Neural cell (in vitro differentiated cells): ENCODE data around the gene ORAI1. TPM values are rescaled to one million over a fixed set of nuclear protein-coding genes. Genes with fewer than 3 reads are reported as not detected.
"Not testable (repeated sequence)": the region's sequence is repeated elsewhere in the genome, so short reads cannot be mapped to it uniquely, and the experiment has no call there.

Source experiments
- H2AFZ ChIP-seq: fragments of 200-600, 300-800 bp; sonication (generic), shearing (Covaris generic); 2 replicates; pipeline ENCODE4 v1.6.0; 2014; ENCODE audit warnings: low read depth, mild to moderate bottlenecking, antibody characterized with exemption, low read length, moderate library complexity
- H3F3A ChIP-seq: fragments of 200-600 bp; shearing (Covaris generic); 2 replicates; pipeline ENCODE4 v1.6.1; 2016; ENCODE audit warnings: mild to moderate bottlenecking, moderate library complexity, mixed read lengths, antibody characterized with exemption, low read length; ENCODE audit not compliant: insufficient read depth, poor library complexity, severe bottlenecking
- H3K27ac ChIP-seq: fragments of 200-600, 300-800 bp; sonication (generic), shearing (Covaris generic); 2 replicates; pipeline ENCODE4 v1.5.1; 2014; ENCODE audit warnings: mild to moderate bottlenecking, low read length, moderate library complexity
- H3K27me3 ChIP-seq: fragments of 300-800, 200-600 bp; sonication (generic), shearing (Covaris generic); 2 replicates; pipeline ENCODE4 v1.6.0; 2014; ENCODE audit warnings: mild to moderate bottlenecking, low read depth, low read length, moderate library complexity; ENCODE audit not compliant: insufficient read depth
- H3K36me3 ChIP-seq: fragments of 300-800, 200-600 bp; sonication (generic), shearing (Covaris generic); 2 replicates; pipeline ENCODE4 v1.5.1; 2014; ENCODE audit warnings: mild to moderate bottlenecking, antibody characterized with exemption, low read length, moderate library complexity; ENCODE audit not compliant: insufficient read depth
- H3K4me2 ChIP-seq: fragments of 300-800, 200-600 bp; sonication (generic), shearing (Covaris generic); 2 replicates; pipeline ENCODE4 v1.6.0; 2014; ENCODE audit warnings: mild to moderate bottlenecking, low read length
- H3K4me3 ChIP-seq: fragments of 300-800, 200-600 bp; sonication (generic), shearing (Covaris generic); 2 replicates; pipeline ENCODE4 v1.5.1; 2014; ENCODE audit warnings: mild to moderate bottlenecking, low read length, moderate library complexity
- H3K79me2 ChIP-seq: fragments of 200-600 bp; shearing (Covaris generic); replicated peaks from 2 replicates; pipeline ENCODE4 v1.6.0; 2014; ENCODE audit warnings: mild to moderate bottlenecking, low read length, moderate library complexity; ENCODE audit not compliant: insufficient read depth
- H3K9ac ChIP-seq: fragments of 300-800, 200-600 bp; sonication (generic), shearing (Covaris generic); 2 replicates; pipeline ENCODE4 v1.6.1; 2016; ENCODE audit warnings: mild to moderate bottlenecking, low read length, mixed read lengths
- H3K9me2 ChIP-seq: fragments of 200-600 bp; shearing (Covaris generic); 2 replicates; pipeline ENCODE4 v1.6.1; 2016; ENCODE audit warnings: mild to moderate bottlenecking, low read length, mixed read lengths; ENCODE audit not compliant: insufficient read depth
- H3K9me3 ChIP-seq: fragments of 200-600, 300-800 bp; sonication (generic), shearing (Covaris generic); 2 replicates; pipeline ENCODE4 v1.6.1; 2016; ENCODE audit warnings: mild to moderate bottlenecking, mixed run types, low read length, moderate library complexity, mixed read lengths
- H4K20me1 ChIP-seq: fragments of 200-600 bp; shearing (Covaris generic); 2 replicates; pipeline ENCODE4 v1.6.1; 2016; ENCODE audit warnings: mild to moderate bottlenecking, mixed run types; ENCODE audit not compliant: insufficient read depth
- CTCF ChIP-seq: fragments of 450-650 bp; IDR thresholded peaks from 2 replicates; pipeline ENCODE4 v1.5.1; 2014; ENCODE audit warnings: antibody characterized with exemption, mild to moderate bottlenecking, moderate library complexity; ENCODE audit not compliant: poor library complexity, severe bottlenecking
- EP300 ChIP-seq: fragments of 450-650 bp; conservative IDR thresholded peaks from 2 replicates; pipeline ENCODE4 v1.6.1; 2014; ENCODE audit warnings: antibody characterized with exemption, mild to moderate bottlenecking, moderate library complexity; ENCODE audit not compliant: poor library complexity, severe bottlenecking
- EZH2 ChIP-seq: fragments of 200-600, 300-800 bp; shearing (Covaris generic), sonication (generic); IDR thresholded peaks from 2 replicates; pipeline ENCODE4 v1.6.1; 2014; ENCODE audit warnings: antibody characterized with exemption, low read length, borderline replicate concordance, mild to moderate bottlenecking; ENCODE audit not compliant: insufficient read depth, poor library complexity, severe bottlenecking
- MXI1 ChIP-seq: fragments of 450-650 bp; conservative IDR thresholded peaks from 2 replicates; pipeline ENCODE4 v1.6.1; 2014; ENCODE audit warnings: antibody characterized with exemption, mild to moderate bottlenecking; ENCODE audit not compliant: poor library complexity, severe bottlenecking
- POLR2AphosphoS5 ChIP-seq: IDR thresholded peaks from 2 replicates; pipeline ENCODE4 v1.6.1; 2012
- RAD21 ChIP-seq: fragments of 450-650 bp; conservative IDR thresholded peaks from 2 replicates; pipeline ENCODE4 v1.6.1; 2014; ENCODE audit warnings: antibody characterized with exemption, mild to moderate bottlenecking, moderate library complexity
- SMC3 ChIP-seq: fragments of 450-650 bp; conservative IDR thresholded peaks from 2 replicates; pipeline ENCODE4 v1.6.1; 2014; ENCODE audit warnings: antibody characterized with exemption, mild to moderate bottlenecking, moderate library complexity; ENCODE audit not compliant: poor library complexity
- TAF1 ChIP-seq: IDR thresholded peaks from 2 replicates; pipeline ENCODE4 v1.6.1; 2012; ENCODE audit warnings: low read depth
- polyA plus RNA-seq: library from polyadenylated mRNA; depleted of rRNA; stranded (reverse); fragments of >200 nt; gene quantifications from 2 replicates; pipeline ENCODE4 v1.2.3, GENCODE V29; 2014
- TF ChIP-seq, protein P1 (sequence below): IDR thresholded peaks from 2 replicates; pipeline ENCODE4 v1.6.1; 2012; ENCODE audit warnings: borderline replicate concordance

The ORAI1 gene
- polyA plus RNA-seq, 1 donor from 2014 or later, result 0.78 TPM

DNA sequence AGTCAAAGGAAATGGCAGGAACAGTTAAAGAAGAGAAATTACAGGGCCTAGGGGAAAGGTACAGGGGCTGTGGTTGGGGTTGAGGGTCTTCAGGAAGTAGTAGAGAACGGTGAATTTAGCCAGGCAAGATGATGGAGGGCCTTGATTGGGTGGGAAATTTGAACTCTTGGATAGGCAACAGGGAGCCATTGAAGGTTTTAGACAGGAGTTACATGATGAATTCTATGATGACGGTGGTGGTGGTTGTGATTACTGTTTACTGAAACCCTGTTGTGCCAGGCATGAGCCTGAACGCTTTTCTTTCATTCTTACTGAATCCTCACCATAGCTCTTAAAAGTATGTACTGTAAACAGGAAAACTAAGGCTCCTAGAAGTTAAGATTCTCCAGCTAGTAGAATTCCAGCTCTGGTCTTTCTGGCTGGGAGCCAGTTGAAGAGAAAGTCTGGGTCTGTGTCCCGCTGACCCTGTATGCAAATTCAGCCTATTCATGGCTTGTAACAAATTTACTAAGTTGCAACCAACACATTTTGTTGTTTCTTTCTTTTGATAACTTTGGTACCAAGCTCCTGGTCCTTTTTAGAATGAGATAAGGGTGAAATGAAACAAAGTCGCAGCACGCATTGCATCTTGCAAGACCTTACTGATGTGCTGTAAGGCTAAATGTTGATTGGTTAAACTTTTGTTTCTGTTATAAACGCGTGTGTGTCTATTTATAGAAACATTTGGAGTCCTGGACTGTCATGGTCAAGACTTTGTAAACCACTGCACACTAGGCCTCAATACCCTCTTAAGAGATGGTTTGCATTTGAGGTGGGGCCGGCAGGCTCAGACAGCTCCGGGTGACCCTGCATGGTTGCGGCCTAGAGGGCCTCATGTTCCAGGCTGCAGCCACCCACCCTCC, 6.0 kb downstream of the ORAI1 start:
- Histone ChIP-seq H3K9me3 (no peaks in the 10 kb centered on the region), H3K9me2 (no peaks in the 10 kb centered on the region), H3K27ac (no peak overlapping the region), H3K79me2 (no peaks in the 10 kb centered on the region), H3K27me3 (no peaks in the 10 kb centered on the region), H3K4me3 (no peak overlapping the region), H4K20me1 (no peaks in the 10 kb centered on the region), H2AFZ (no peak overlapping the region), H3F3A (no peaks in the 10 kb centered on the region), H3K9ac (no peak overlapping the region), H3K4me2 (no peak overlapping the region), H3K36me3 (no peaks in the 10 kb centered on the region)
- TF ChIP-seq EP300 (no peak), POLR2AphosphoS5 (no peak), TAF1 (no peak), MXI1 (no peak), RAD21 (no peak), CTCF (no peak), SMC3 (no peak), EZH2 (no peak)
- TF ChIP-seq, protein P1, sequence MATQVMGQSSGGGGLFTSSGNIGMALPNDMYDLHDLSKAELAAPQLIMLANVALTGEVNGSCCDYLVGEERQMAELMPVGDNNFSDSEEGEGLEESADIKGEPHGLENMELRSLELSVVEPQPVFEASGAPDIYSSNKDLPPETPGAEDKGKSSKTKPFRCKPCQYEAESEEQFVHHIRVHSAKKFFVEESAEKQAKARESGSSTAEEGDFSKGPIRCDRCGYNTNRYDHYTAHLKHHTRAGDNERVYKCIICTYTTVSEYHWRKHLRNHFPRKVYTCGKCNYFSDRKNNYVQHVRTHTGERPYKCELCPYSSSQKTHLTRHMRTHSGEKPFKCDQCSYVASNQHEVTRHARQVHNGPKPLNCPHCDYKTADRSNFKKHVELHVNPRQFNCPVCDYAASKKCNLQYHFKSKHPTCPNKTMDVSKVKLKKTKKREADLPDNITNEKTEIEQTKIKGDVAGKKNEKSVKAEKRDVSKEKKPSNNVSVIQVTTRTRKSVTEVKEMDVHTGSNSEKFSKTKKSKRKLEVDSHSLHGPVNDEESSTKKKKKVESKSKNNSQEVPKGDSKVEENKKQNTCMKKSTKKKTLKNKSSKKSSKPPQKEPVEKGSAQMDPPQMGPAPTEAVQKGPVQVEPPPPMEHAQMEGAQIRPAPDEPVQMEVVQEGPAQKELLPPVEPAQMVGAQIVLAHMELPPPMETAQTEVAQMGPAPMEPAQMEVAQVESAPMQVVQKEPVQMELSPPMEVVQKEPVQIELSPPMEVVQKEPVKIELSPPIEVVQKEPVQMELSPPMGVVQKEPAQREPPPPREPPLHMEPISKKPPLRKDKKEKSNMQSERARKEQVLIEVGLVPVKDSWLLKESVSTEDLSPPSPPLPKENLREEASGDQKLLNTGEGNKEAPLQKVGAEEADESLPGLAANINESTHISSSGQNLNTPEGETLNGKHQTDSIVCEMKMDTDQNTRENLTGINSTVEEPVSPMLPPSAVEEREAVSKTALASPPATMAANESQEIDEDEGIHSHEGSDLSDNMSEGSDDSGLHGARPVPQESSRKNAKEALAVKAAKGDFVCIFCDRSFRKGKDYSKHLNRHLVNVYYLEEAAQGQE, result no peak

GRCh38 chr12:121633833-121634196, 7.5 kb downstream of the ORAI1 start:
- not testable (repeated sequence) for H3K9me2 ChIP-seq, H3K9ac ChIP-seq, H3K27me3 ChIP-seq, H3K36me3 ChIP-seq, H3K4me2 ChIP-seq, H3K27ac ChIP-seq, H2AFZ ChIP-seq, H3K79me2 ChIP-seq, H3F3A ChIP-seq, H4K20me1 ChIP-seq, H3K4me3 ChIP-seq, H3K9me3 ChIP-seq
